SU-DHL-6 (cell line): Measurements from ENCODE around the gene EPHB6.

Experiments
- CTCF ChIP-seq: fragments of 200-600 bp; sonication (generic); IDR thresholded peaks from one replicate; pipeline ENCODE4 v1.5.1; 2017; ENCODE audit warnings: antibody characterized with exemption, mild to moderate bottlenecking, low read length, moderate library complexity; ENCODE audit not compliant: insufficient read depth, poor library complexity, severe bottlenecking
- EZH2phosphoT487 ChIP-seq: fragments of 200-600 bp; sonication (generic), shearing (Covaris generic); conservative IDR thresholded peaks from 2 replicates; pipeline ENCODE4 v1.6.1; 2018; ENCODE audit warnings: mild to moderate bottlenecking, antibody characterized with exemption, low read length, moderate library complexity, mixed read lengths

GRCh38 chr7:142880876-142881505 lies 26.1 kb downstream of the EPHB6 start:
- TF ChIP-seq EZH2phosphoT487 (no peak), CTCF (peak; percentile 84)
